Measurements from ENCODE around the gene PMFBP1. TPM values are rescaled to one million over a fixed set of nuclear protein-coding genes. Genes with fewer than 3 reads are reported as not detected.

Gene PMFBP1
- total and polyA plus RNA-seq, 10 of the 15 experiments (the other 5 are each of a cell fraction or from before 2014, with no cell fraction given): 0.40 to 2.3 (median 1.1) TPM

GRCh38 chr16:72201387-72201786 lies 29.4 kb upstream of the PMFBP1 start:
- DNase-seq (ENCODE audit: low read depth, low spot score): no peak
- in situ Hi-C loops (cut with MboI): no loop called here
- POLR2A ChIA-PET: no interaction called here
- no peaks in the 10 kb centered on the region for H3K79me2 ChIP-seq (ENCODE audit: control insufficient read depth, insufficient read depth, low read length)
- no peak overlapping the region for H3K27ac ChIP-seq (ENCODE audit: control insufficient read depth, insufficient read depth)
- SMC1A ChIA-PET (ENCODE audit: uncharacterized antibody, unreplicated experiment): no interaction called here
- H3K4me3 ChIP-seq: no peak overlapping the region
- H4K20me1 ChIP-seq (ENCODE audit: control insufficient read depth, insufficient read depth): no peaks in the 10 kb centered on the region
- H3K27me3 ChIP-seq (replicated peaks in 1 of 2; ENCODE audit: control insufficient read depth in 2 of 2, insufficient read depth in 2 of 2, low read length in 1 of 2): no peaks in the 10 kb centered on the region
- 98% methylated on average over 2 of the region's 2 CpGs for WGBS (ENCODE audit: insufficient coverage, insufficient replicate concordance, low lambda C conversion rate, missing lambda C conversion rate)
- peaks cover 17% of the 10 kb centered on the region for H3K4me1 ChIP-seq (ENCODE audit: control insufficient read depth, insufficient read depth, low read length)
- BruUV-seq (replicated peaks): no TSS peak
- FAIRE-seq: no peak
- no peak overlapping the region for H3K4me2 ChIP-seq (ENCODE audit: control insufficient read depth, insufficient read depth)
- no peak overlapping the region for H3K9ac ChIP-seq (ENCODE audit: control insufficient read depth, insufficient read depth, low read length)
- TF ChIP-seq CBFB (IDR thresholded peaks at IDR 0.05; ENCODE audit: low read depth): no peak
- TF ChIP-seq JUNB (IDR thresholded peaks at IDR 0.05): no peak
- TF ChIP-seq NR2F1 (conservative IDR thresholded peaks at IDR 0.05): no peak
- TF ChIP-seq REST (IDR thresholded peaks at IDR 0.05; ENCODE audit: low read depth, low read length): no peak
- RAD21 ChIA-PET (ENCODE audit: unreplicated experiment): no interaction called here
- CTCF ChIA-PET: interaction anchor here (1.1 kb wide), 1 partner anchor 51 kb away, joined by 4 read pairs; no protein-coding TSS in a partner anchor
- no peaks in the 10 kb centered on the region for H3K36me3 ChIP-seq (ENCODE audit: control insufficient read depth in 2 of 2, insufficient read depth in 2 of 2, low read length in 1 of 2)
- intact Hi-C loops (cut with micrococcal nuclease; ENCODE audit: unreplicated experiment): no loop called here
- H2AFZ ChIP-seq (ENCODE audit: control insufficient read depth, low read depth, low read length): no peak overlapping the region
- no peaks in the 10 kb centered on the region for H3K9me3 ChIP-seq (replicated peaks; ENCODE audit: control insufficient read depth, insufficient read depth, low read length)
- ATAC-seq: no peak
